HCT116 (cell line): ENCODE data around the gene COL9A3. TPM values are rescaled to one million over a fixed set of nuclear protein-coding genes. Genes with fewer than 3 reads are reported as not detected.

ENCODE experiments used
- ATAC-seq: fragments of 200-7000 bp; cut with Tn5 transposase; 2 replicates; pipeline ENCODE4 v1.9.1; 2020; ENCODE audit warnings: mild to moderate bottlenecking, moderate library complexity
- BruUV-seq: library from RNA; stranded (reverse); fragments of 400-500 nt; replicated peaks from 2 replicates; lab custom pipeline; 2021; lab: Mats Ljungman, UMichigan
- CTCF ChIA-PET: fragments of 300-600 bp; sonication (Branson Sonifier 250); formaldehyde crosslinking; loops from one replicate; lab custom pipeline; 2021; ENCODE audit warnings: antibody characterized with exemption; lab: Charles Lee
- POLR2A ChIA-PET: fragments of 300-600, 350-600 bp; sonication (Branson Sonifier 250); formaldehyde crosslinking; loops from one replicate; lab custom pipeline; 2021; ENCODE audit warnings: antibody characterized with exemption; lab: Charles Lee
- RAD21 ChIA-PET, 2 experiments: fragments of 300-600 bp; sonication (Branson Sonifier 250); formaldehyde crosslinking; loops; one replicate each; lab custom pipeline; 2023; ENCODE audit warnings: low total read pairs in 2 of 2; ENCODE audit not compliant: uncharacterized antibody in 2 of 2, unreplicated experiment in 2 of 2, low non-redundant PET in 1 of 2; lab: Charles Lee
- DNase-seq: peaks from one replicate; pipeline ENCODE4 v3.0.0-alpha.2; 2010; ENCODE audit warnings: low read depth, low spot score
- H2AFZ ChIP-seq: fragments of 200-600 bp; shearing (Covaris generic), sonication (generic); 2 replicates; pipeline ENCODE4 v1.6.1; 2017; ENCODE audit warnings: low read depth, mixed run types, mixed read lengths, antibody characterized with exemption, low read length; ENCODE audit not compliant: poor library complexity, severe bottlenecking
- H3K27ac ChIP-seq: 2 replicates; pipeline ENCODE4 v1.5.1; 2012; ENCODE audit warnings: low read depth, low read length
- H3K27me3 ChIP-seq: fragments of 200-600 bp; sonication (generic); 2 replicates; pipeline ENCODE4 v1.6.1; 2016; ENCODE audit warnings: mixed run types, low read length, mixed read lengths; ENCODE audit not compliant: insufficient read depth
- H3K36me3 ChIP-seq, 2 experiments: fragments of 200-500 bp in 1 of 2; fragments of 200-600 bp in 1 of 2; sonication (Bioruptor generic) in 1 of 2; sonication (generic) in 1 of 2; 2 replicates each; pipeline versions ENCODE4 v1.5.1 to v1.6.1; 2014 to 2016; ENCODE audit warnings: low read length in 2 of 2, inconsistent platforms in 1 of 2, mixed read lengths in 1 of 2, mixed run types in 1 of 2; ENCODE audit not compliant: insufficient read depth in 2 of 2, control insufficient read depth in 1 of 2
- H3K4me1 ChIP-seq, 2 experiments: fragments of 200-600 bp in 1 of 2; sonication (generic) in 1 of 2; 2 replicates each; pipeline versions ENCODE4 v1.5.1 to v1.6.1; 2012 to 2017; ENCODE audit warnings: low read length in 2 of 2, inconsistent platforms in 1 of 2, mild to moderate bottlenecking in 1 of 2, mixed read lengths in 1 of 2, mixed run types in 1 of 2, moderate library complexity in 1 of 2; ENCODE audit not compliant: insufficient read depth in 2 of 2, control insufficient read depth in 1 of 2
- H3K4me2 ChIP-seq: fragments of 200-600 bp; sonication (generic); 2 replicates; pipeline ENCODE4 v1.6.1; 2017; ENCODE audit warnings: mixed run types, low read length, mixed read lengths
- H3K4me3 ChIP-seq, 2 experiments: fragments of 200-600 bp in 1 of 2; sonication (generic) in 1 of 2; replicated peaks in 1 of 2; 2 replicates each; pipeline ENCODE4 v1.5.1; 2011 to 2016; ENCODE audit warnings: low read length in 2 of 2, control low read depth in 1 of 2, low read depth in 1 of 2, mild to moderate bottlenecking in 1 of 2, mixed read lengths in 1 of 2, mixed run types in 1 of 2
- H3K79me2 ChIP-seq: fragments of 200-600 bp; sonication (generic); 2 replicates; pipeline ENCODE4 v1.6.1; 2017; ENCODE audit warnings: mild to moderate bottlenecking, mixed run types, low read length, moderate library complexity, mixed read lengths; ENCODE audit not compliant: insufficient read depth
- H3K9ac ChIP-seq: fragments of 200-600 bp; sonication (generic); 2 replicates; pipeline ENCODE4 v1.6.1; 2016; ENCODE audit warnings: low read length, mixed read lengths
- H3K9me2 ChIP-seq: fragments of 200-600 bp; sonication (generic), shearing (Covaris generic); 2 replicates; pipeline ENCODE4 v1.6.1; 2017; ENCODE audit warnings: mixed run types, mild to moderate bottlenecking, moderate library complexity; ENCODE audit not compliant: insufficient read depth
- H3K9me3 ChIP-seq, 2 experiments: fragments of 200-500 bp in 1 of 2; fragments of 200-600 bp in 1 of 2; sonication (Bioruptor generic) in 1 of 2; sonication (generic) in 1 of 2; 2 replicates each; pipeline ENCODE4 v1.6.1; 2014 to 2017; ENCODE audit warnings: low read length in 2 of 2, mixed read lengths in 2 of 2, inconsistent platforms in 1 of 2, low read depth in 1 of 2, mild to moderate bottlenecking in 1 of 2, mixed run types in 1 of 2, moderate library complexity in 1 of 2; ENCODE audit not compliant: control insufficient read depth in 1 of 2, insufficient read depth in 1 of 2
- H4K20me1 ChIP-seq: fragments of 200-600 bp; sonication (generic), shearing (Covaris generic); 2 replicates; pipeline ENCODE4 v1.6.1; 2017; ENCODE audit warnings: mixed run types, mild to moderate bottlenecking, moderate library complexity; ENCODE audit not compliant: insufficient read depth
- ATF3 ChIP-seq: IDR thresholded peaks from 2 replicates; pipeline ENCODE4 v1.6.1; 2012
- CEBPB ChIP-seq: IDR thresholded peaks from 2 replicates; pipeline ENCODE4 v1.6.1; 2012; ENCODE audit warnings: low read depth
- CTCF ChIP-seq, 3 experiments: fragments of 200-600 bp in 1 of 3; sonication (generic) in 1 of 3; IDR thresholded peaks in 2 of 3; conservative IDR thresholded peaks in 1 of 3; 2 replicates each; pipeline ENCODE4 v1.5.1; 2012 to 2017; ENCODE audit warnings: low read depth in 2 of 3, low read length in 2 of 3, antibody characterized with exemption in 1 of 3, borderline replicate concordance in 1 of 3, control low read depth in 1 of 3, mild to moderate bottlenecking in 1 of 3, mixed read lengths in 1 of 3, mixed run types in 1 of 3, moderate library complexity in 1 of 3; ENCODE audit not compliant: insufficient read depth in 1 of 3
- FOSL1 ChIP-seq: IDR thresholded peaks from 2 replicates; pipeline ENCODE4 v1.6.1; 2012; ENCODE audit warnings: low read depth
- POLR2AphosphoS5 ChIP-seq: IDR thresholded peaks from 2 replicates; pipeline ENCODE4 v1.6.1; 2011; ENCODE audit warnings: mild to moderate bottlenecking, low read depth, low read length, moderate library complexity
- SIN3A ChIP-seq: IDR thresholded peaks from 2 replicates; pipeline ENCODE4 v1.6.1; 2012; ENCODE audit warnings: low read depth
- TCF7L2 ChIP-seq: IDR thresholded peaks from 2 replicates; pipeline ENCODE4 v1.7.0; 2011; ENCODE audit warnings: borderline replicate concordance, inconsistent platforms; ENCODE audit not compliant: insufficient read depth, insufficient read length; ENCODE audit errors: extremely low read depth
- ZFX ChIP-seq: fragments of 450-650 bp; IDR thresholded peaks from 2 replicates; pipeline ENCODE4 v1.6.1; 2017
- intact Hi-C: fragments of 100-400 bp; cut with micrococcal nuclease; formaldehyde crosslinking; loops from 2 replicates; pipeline ENCODE4 v1.10.0; 2022
- total RNA-seq: library from RNA; stranded (reverse); gene quantifications from one replicate; pipeline ENCODE4 v1.2.1, GENCODE V29; 2021; ENCODE audit not compliant: unreplicated experiment

Gene COL9A3
- total RNA-seq, 1 experiment from 2014 or later, result 29.7 TPM

- ATAC-seq (peak; percentile 68), DNase-seq (no peak)
- Histone ChIP-seq H3K4me2 (no peak overlapping the region), H3K79me2 (peaks cover 59% of the 10 kb centered on the region), H2AFZ (no peak overlapping the region), H3K27me3 (no peaks in the 10 kb centered on the region), H4K20me1 (no peaks in the 10 kb centered on the region; the same call in 1 of the 2 replicates), H3K4me3 (no peak overlapping the region), H3K36me3 (peaks cover 24 to 39% of the 10 kb centered on the region in 2 experiments), H3K9me3 (no peaks in the 10 kb centered on the region), H3K9me2 (no peaks in the 10 kb centered on the region), H3K4me1 (peaks cover 19 to 35% of the 10 kb centered on the region in 2 experiments; a peak in 3 of 4 replicates), H3K9ac (no peak overlapping the region), H3K27ac (peak overlapping the region; percentile 8; the same call in 1 of the 2 replicates)
- ChIA-PET POLR2A (no interaction called here), CTCF (interaction anchor here (0.9 to 2.1 kb wide), 3 partner anchors 14 to 166 kb away, joined by 3 to 10 read pairs (median 6); partner anchors contain the start of gene SLCO4A1), RAD21 (no interaction called here)
- intact Hi-C loops, result loop anchor here (1.0 to 10.0 kb wide), 2 partner anchors 140 to 504 kb away; partner anchors contain the start of gene ADRM1
- no TSS peak for BruUV-seq
- TF ChIP-seq ATF3, result no peak
- no peak for TF ChIP-seq TCF7L2
- no peak for TF ChIP-seq SIN3A
- TF ChIP-seq ZFX, result no peak
- peak in 2 of 3 experiments; percentile 88 to 94; a peak in 5 of 6 replicates for TF ChIP-seq CTCF (IDR thresholded peaks at IDR 0.05 in 2 of 3, conservative IDR thresholded peaks at IDR 0.05 in 1 of 3; ENCODE audit: borderline replicate concordance in 1 of 3, insufficient read depth in 1 of 3, low read depth in 2 of 3, low read length in 2 of 3)
- TF ChIP-seq CEBPB, result no peak
- no peak for TF ChIP-seq POLR2AphosphoS5
- TF ChIP-seq FOSL1, result no peak
Observed at GRCh38 chr20:62808211-62808865, 8.5 kb upstream of the COL9A3 start.
